Measurements from ENCODE around the gene PRR29. TPM values are rescaled to one million over a fixed set of nuclear protein-coding genes. Genes with fewer than 3 reads are reported as not detected.

Gene PRR29
- total RNA-seq, 2 donors from 2014 or later, result not detected

DNA sequence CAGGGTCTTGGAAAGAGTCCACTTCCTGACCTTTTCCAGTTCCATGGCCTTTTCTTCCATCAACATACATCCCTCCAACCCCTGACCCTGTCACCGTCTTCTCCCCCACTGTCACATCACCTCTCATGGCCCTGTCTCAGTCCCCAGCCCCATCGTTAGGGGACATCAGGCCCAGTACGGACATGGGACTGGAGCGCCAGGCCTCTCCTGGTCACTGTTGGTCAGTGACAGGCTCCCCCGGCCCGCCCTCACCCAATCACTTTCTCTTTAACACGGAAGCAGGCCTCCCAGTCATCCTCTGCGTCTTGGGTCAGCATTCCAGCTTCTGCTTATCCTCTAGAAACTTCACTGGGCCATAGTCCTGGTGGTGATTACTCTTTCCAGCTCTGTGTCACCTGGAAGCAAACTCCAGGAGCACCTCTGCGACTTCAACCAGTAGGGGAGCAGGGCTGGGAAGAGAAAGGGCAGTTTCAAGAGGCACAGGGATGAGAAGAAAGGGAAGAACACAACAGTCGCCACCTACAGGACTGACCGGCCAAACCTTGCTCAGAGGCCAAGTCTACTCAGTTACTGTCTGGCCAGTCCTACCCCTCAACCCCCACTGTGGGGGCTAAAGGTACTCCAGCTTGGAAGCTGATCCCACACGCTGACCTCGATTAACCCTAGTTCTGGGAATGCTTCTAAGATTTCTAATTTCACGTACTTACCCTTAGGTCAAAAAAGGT is 38.2 kb downstream of the PRR29 start:
- no peaks in the 10 kb centered on the region for H3K9me3 ChIP-seq
- DNase-seq (ENCODE audit: low spot score) (no peak), ATAC-seq (ENCODE audit: insufficient number of reproducible peaks, low FRiP score, low read depth) (no peak)
- peaks cover 0 to 7% of the 10 kb centered on the region in 2 donors for H3K4me1 ChIP-seq (ENCODE audit: control insufficient read depth in 1 of 2, low read depth in 2 of 2)
- H3K36me3 ChIP-seq, result no peaks in the 10 kb centered on the region
- no peaks in the 10 kb centered on the region for H3K27me3 ChIP-seq (replicated peaks; ENCODE audit: insufficient read depth)
- no peak overlapping the region for H3K27ac ChIP-seq
- H3K4me3 ChIP-seq, result no peak overlapping the region
- TF ChIP-seq, protein P1, sequence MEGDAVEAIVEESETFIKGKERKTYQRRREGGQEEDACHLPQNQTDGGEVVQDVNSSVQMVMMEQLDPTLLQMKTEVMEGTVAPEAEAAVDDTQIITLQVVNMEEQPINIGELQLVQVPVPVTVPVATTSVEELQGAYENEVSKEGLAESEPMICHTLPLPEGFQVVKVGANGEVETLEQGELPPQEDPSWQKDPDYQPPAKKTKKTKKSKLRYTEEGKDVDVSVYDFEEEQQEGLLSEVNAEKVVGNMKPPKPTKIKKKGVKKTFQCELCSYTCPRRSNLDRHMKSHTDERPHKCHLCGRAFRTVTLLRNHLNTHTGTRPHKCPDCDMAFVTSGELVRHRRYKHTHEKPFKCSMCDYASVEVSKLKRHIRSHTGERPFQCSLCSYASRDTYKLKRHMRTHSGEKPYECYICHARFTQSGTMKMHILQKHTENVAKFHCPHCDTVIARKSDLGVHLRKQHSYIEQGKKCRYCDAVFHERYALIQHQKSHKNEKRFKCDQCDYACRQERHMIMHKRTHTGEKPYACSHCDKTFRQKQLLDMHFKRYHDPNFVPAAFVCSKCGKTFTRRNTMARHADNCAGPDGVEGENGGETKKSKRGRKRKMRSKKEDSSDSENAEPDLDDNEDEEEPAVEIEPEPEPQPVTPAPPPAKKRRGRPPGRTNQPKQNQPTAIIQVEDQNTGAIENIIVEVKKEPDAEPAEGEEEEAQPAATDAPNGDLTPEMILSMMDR (IDR thresholded peaks at IDR 0.05), result no peak

DNA sequence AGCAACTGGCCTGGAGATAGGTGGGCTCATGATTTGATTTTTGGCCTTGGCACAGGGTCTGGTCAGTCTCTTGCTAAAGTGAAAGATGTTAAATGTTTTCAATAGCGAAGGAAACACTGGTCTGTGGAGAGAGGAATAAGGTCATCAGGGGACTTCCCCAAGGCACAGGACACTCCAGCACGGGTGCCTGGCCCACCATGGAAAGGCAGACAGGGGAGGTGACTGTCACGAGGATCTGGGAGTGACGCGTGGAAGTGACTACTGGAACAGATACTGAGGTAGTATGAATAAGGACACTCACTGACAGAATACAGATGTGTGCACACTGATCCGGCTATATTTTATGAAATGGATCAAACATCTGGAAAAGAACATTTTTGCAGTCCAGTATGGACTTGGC is 39.0 kb downstream of the PRR29 start:
- no peak for ATAC-seq (ENCODE audit: insufficient number of reproducible peaks, low FRiP score, low read depth)
- no peaks in the 10 kb centered on the region for H3K36me3 ChIP-seq

DNA sequence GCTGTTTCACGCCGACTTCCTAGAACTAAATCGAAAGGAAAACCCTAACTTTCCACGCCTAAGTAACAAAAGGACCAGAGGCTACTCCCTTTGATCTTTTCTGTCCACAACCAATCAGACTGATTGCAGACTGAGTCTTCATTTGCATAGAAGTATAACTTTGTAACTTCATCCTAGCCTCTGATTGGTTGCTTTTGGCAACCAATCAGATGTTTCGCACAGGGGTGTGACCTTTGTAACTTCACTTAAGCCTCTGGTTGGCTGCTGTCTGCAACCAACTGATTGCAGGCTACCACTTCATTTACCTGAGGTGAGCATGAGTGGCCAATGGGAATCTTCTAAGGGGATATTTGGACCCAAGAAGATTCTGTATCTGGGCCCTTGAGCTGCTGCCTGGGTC is 39.7 kb downstream of the PRR29 start:
- H3K4me3 ChIP-seq, result no peak overlapping the region
- no peaks in the 10 kb centered on the region for H3K36me3 ChIP-seq
- H3K27ac ChIP-seq, result no peak overlapping the region
- H3K27me3 ChIP-seq (replicated peaks; ENCODE audit: insufficient read depth), result no peaks in the 10 kb centered on the region
- no peak for ATAC-seq (ENCODE audit: insufficient number of reproducible peaks, low FRiP score, low read depth)
- DNase-seq (ENCODE audit: low spot score), result no peak
- no peaks in the 10 kb centered on the region for H3K9me3 ChIP-seq
- peaks cover 0 to 11% of the 10 kb centered on the region in 2 donors for H3K4me1 ChIP-seq (ENCODE audit: control insufficient read depth in 1 of 2, low read depth in 2 of 2)
- TF ChIP-seq, protein P1 (IDR thresholded peaks at IDR 0.05), result no peak

More for the DNA sequence above, 39.0 kb downstream of the PRR29 start:
- TF ChIP-seq, protein P1 (IDR thresholded peaks at IDR 0.05), result no peak
- Histone ChIP-seq H3K4me1 (ENCODE audit: control insufficient read depth in 1 of 2, low read depth in 2 of 2) (peaks cover 0 to 7% of the 10 kb centered on the region in 2 donors), H3K27ac (no peak overlapping the region), H3K9me3 (no peaks in the 10 kb centered on the region), H3K27me3 (replicated peaks; ENCODE audit: insufficient read depth) (no peaks in the 10 kb centered on the region), H3K4me3 (no peak overlapping the region)
- no peak for DNase-seq (ENCODE audit: low spot score)

DNA sequence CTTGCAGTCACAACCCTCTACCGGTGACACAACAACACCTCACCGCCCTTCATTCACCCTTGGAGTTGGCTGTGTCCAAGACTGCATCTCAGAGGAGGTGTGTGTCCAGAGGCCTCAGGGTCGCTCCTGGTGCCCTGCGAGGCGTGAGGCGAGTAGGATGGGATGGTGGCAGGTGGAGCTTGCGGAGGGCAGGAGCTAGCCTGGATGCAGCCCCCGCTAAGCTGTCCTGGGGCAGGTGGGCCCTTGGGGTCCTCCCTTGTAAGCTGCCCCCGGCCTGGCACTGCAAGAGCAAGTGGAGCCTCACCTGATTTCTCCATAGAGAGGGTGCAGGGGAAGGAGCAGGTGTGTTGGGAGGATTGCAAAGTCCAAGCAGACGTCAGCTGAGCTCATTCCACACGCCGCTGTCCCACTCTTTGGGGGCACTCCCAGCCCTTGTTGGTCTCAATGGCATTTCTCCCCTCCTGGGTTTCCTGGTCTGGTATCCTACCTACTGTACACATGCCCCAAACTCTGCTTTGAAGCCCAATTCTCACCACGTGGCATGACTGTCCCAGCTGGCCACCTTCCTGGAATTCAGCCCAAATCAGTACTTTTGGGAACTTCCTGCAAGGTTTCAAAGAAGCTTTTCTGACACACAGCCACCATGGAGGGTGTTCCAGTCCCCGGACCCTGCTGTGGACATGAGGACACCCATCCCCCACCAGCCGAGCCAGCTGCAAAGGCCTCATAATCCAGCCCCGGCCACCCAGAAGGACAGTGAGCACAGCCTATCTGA is 40.4 kb downstream of the PRR29 start:
- TF ChIP-seq, protein P1 (IDR thresholded peaks at IDR 0.05), result no peak
- peaks cover 0 to 16% of the 10 kb centered on the region in 2 donors for H3K4me1 ChIP-seq (ENCODE audit: control insufficient read depth in 1 of 2, low read depth in 2 of 2)
- H3K4me3 ChIP-seq, result no peak overlapping the region
- no peak for DNase-seq (ENCODE audit: low spot score)
- no peak overlapping the region for H3K27ac ChIP-seq
- peaks cover 2% of the 10 kb centered on the region for H3K36me3 ChIP-seq
- no peak for ATAC-seq (ENCODE audit: insufficient number of reproducible peaks, low FRiP score, low read depth)
- H3K9me3 ChIP-seq, result no peaks in the 10 kb centered on the region
- no peaks in the 10 kb centered on the region for H3K27me3 ChIP-seq (replicated peaks; ENCODE audit: insufficient read depth)

DNA sequence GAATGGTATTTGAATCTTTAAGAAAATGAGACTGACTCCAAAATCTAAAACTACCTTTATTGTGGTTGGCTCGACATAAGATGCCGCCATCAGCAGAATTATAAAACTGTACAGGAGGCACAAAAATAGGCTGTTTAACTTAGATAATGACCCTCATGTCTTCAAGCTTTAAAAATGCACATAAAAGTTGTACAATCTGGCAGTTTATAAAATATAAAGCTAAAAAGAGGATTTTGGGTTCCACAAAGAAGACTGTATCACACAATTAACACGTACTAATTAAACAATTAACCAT is 40.9 kb downstream of the PRR29 start:
- DNase-seq (ENCODE audit: low spot score) (no peak), ATAC-seq (ENCODE audit: insufficient number of reproducible peaks, low FRiP score, low read depth) (no peak)
- Histone ChIP-seq H3K9me3 (no peaks in the 10 kb centered on the region), H3K36me3 (peaks cover 7% of the 10 kb centered on the region), H3K4me3 (no peak overlapping the region), H3K27ac (no peak overlapping the region), H3K27me3 (replicated peaks; ENCODE audit: insufficient read depth) (no peaks in the 10 kb centered on the region), H3K4me1 (ENCODE audit: control insufficient read depth in 1 of 2, low read depth in 2 of 2) (peaks cover 0 to 16% of the 10 kb centered on the region in 2 donors)
- TF ChIP-seq, protein P1 (IDR thresholded peaks at IDR 0.05), result no peak

Measured in thoracic aorta (tissue), 2 donors.